GM19438 (cell line): ENCODE data around the gene CDKN1C.
"Not testable (repeated sequence)": the region's sequence is repeated elsewhere in the genome, so short reads cannot be mapped to it uniquely, and the experiment has no call there.

ENCODE experiments used
- ATAC-seq: cut with Tn5 transposase; IDR thresholded peaks from one replicate; pipeline ENCODE4 v1.9.1; 2021; ENCODE audit warnings: low read depth; ENCODE audit not compliant: unreplicated experiment

Gene CDKN1C

DNA sequence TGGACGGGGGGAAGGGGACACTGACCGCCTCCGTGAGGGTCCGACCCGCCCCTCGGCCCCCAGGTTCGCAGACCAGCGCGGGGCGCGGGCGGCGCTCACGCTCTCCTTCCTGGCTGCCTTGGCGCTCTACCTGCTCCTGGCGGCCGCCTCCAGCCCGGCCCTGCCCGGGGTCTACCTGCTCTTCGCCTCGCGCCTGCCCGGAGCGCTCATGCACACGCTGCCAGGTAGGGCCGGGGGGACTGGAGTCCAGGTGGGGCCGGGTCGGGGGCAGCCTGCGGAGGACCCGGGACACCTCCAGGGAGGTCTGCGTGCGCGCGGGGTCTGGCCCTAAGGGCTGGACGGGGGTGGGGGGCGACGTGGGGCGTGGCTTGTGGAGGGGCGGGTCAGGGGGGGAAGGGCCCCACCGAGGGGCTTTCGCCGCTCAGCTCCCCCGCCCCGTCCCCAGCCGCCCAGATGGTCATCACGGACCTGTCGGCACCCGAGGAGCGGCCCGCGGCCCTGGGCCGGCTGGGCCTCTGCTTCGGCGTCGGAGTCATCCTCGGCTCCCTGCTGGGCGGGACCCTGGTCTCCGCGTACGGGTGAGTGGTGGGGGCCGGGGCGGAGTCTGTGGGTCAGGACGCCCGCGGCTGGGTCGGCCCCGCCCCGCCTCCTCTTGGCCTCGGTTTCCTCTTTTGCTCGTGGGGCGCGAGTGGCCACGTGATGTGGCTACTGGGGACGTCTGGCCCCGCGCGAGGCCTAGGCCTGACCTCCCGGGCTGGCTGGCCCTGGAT is 23.7 kb upstream of the CDKN1C start:
- ATAC-seq: no peak

DNA sequence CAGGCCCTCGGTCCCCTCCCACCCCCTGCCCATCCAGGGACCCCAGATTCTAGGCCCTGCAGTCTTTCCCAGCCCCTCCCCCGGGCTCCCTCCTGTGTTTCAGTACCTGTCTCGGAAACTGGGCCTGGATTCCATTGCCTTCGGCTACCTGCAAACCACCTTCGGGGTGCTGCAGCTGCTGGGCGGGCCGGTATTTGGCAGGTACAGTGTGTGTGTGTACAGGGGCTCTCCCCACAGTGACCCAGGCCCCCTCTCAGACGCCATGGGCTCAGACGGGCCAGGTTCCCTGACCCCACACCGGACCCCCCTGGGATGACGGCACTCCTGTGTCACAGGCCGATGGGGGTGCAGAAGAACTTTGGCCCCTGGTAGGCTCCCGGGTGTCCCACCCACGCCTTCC is 22.6 kb upstream of the CDKN1C start:
- no peak for ATAC-seq

DNA sequence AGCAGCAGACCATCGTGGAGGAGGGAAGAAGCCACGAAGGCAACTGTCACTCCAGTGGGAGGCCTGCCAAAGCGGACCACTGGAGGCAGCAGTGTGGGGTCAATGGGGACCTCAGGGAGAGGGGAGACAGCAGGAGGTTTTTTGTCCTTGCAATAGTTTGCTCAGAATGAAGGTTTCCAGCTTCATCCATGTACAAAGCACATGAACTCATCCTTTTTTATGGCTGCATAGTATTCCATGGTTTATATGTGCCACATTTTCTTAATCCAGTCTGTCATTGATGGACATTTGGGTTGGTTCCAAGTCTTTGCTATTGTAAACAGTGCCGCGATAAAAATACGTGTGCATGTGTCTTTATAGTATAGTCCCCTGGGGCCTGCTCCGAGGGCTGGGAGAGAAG is 19.7 kb upstream of the CDKN1C start:
- not testable (repeated sequence) for ATAC-seq

DNA sequence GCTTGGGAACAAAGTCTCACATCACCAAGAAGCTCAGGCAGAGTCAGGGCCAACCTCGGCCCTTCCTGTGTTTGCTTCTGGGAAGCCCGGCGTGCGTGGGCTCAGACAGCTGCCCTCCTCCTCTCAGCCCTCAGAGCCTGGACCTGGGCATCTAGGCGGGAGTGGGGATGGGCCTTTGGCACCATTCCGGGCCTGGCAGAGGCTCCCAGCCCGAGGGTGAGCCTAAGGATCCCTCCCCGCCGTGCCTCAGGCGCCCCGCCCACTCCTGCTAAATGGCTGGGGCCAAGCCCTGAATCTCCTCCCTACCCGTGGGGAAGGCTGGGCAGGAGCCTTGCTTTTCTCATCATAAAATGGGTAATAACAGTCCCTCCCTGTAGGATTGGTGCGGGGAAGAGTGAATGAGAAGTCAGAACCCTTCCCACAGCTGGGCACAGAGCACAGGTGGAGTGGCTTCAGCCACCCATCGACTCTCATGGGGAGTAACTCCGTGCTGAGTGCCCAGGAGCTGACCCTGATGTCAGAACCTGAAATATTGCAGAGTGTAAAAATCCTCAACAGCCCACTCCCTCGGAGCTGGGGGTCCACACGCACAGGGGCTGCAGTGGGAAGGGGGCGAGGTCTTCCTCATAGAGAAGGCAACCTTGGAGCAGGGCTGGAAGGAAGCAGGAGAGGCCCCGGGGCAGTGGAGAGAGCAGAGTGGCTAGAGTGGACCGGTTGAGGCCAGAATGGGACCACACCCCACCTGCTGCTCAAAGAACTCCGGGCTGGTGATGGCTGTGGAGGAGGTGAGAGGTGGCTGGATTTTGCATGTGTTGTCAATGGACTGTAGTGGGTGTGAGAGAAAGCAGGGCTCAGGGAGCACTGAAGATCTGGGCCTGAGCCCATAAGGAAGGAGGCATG is 18.8 kb upstream of the CDKN1C start:
- no peak for ATAC-seq

DNA sequence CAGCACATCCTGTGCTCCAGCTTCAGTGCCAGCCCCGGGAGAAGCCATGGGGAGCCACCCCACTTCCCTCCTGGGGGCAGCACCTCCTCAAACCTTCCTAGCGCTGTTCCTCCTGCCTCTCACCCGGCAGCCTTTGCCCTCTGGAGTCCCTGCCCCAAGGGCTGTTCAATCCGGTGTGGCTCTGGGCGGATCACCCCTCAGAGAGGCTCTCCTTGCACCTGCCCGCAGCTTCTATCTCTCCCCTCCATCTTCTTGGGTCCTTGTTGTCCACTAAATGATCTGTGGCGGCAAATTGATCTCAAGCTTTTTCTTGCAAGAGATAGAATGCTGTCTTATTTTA is 18.1 kb upstream of the CDKN1C start:
- ATAC-seq: no peak

DNA sequence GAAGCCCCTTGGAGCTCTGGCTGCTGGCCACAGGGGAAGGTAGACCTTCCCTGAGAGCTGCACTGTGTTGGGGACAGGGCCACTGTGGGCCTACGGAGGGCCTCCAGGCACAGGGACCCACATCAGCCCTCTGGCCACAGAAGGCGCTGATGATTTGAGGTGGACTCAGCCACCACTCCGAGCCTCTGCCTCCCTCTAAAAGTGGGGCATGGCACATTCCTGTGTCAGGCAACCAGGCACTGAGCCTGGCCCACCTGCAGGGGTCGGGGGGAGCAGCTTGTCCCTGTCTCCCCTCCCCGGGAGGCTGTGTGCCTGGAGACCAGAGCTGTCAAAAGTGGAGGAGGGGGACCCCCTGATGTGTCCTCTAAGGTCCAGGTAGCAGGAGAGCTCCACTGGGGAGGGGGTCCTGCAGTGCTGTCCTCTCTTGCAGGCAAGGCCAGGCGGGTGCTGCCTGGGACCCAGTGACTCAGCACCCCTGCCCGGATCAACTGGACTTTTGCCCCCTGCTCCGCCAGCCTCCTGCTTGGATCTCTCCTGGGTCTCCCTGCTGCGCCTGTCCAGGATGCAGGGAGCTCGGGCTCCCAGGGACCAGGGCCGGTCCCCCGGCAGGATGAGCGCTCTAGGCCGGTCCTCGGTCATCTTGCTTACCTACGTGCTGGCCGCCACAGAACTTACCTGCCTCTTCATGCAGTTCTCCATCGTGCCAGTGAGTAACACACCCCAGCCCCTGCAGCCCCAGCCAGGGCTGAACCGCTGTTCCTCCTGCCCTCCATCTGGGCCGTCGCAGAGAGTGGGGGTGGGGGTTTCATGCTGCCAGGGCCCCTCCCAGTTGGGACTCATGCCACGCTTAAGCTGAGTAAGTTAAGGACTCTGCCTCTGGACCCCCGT is 17.5 kb upstream of the CDKN1C start:
- no peak for ATAC-seq

DNA sequence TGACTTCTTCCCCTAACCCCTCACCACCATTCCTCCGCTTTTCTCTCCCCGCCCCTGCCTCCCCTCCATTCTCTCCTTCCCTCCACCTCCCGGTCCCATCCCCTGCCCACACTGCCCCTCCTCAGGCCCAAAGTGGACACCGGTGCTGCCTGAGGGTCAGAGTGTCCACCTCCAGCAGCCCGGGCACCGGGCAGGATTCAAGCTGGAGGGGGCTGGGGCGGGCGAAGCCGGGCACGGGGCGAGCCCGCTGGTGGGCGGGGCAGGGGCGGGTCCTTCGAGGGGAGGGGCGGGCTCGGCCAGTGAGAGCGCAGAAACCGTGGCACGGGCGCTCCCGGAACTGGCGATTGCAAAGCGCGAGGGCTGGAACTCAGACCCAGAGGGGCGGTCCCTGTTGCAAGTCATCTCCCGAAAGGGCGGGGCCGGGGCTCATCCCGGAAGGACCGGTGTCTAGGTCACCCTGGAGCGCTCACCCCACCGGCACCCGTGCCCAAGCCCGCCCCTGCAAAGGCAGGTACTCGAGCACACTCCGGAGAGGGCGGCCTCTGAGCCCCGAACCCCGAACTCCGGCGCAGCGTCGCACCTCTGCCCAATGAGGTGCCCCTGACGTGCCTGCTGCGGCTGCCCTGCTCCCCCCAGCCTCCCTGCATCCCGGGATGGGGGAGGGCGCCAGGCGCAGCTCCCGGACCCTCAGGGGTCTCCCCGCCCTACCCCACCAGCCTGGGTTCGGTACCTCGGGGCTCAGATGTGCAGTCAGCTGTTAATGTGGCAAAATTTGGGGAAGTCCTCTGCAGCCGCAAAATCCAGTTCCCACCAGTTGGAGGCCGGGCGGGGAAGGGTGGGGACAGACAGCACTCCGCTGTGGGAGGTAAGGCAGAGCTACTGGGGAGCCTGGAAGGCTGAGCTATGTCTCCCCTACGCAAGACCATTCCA is 16.5 kb upstream of the CDKN1C start:
- peak; percentile 96 for ATAC-seq

DNA sequence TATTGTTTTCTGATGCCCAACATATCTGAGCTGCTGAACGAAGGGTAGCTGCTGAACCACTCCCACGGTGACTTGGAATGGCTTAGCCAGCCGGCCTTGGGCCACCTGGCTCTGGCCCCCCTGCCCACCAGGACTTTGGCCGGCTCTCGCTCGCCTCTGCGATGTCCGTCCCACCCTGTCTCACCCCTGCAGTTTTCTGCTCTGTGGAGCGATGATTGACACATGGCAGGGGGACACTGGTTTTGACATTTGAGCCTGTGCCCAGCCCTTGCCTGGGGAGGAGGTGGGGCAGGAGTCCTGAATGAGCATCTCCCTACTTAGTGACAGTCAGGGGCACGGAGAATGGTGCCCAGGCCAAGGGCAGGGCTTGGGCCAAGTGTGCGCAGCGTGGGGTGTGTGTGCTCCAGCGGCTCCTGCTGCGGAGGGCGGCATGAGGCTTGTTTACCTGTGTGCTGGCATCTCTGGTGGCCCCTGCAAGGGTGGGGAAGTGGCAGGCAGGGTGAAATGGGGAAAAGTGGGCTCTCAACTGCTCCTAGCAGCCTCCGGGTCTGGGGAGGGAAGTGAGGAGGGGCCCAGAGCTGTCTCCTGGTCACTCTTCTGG is 15.7 kb upstream of the CDKN1C start:
- no peak for ATAC-seq

DNA sequence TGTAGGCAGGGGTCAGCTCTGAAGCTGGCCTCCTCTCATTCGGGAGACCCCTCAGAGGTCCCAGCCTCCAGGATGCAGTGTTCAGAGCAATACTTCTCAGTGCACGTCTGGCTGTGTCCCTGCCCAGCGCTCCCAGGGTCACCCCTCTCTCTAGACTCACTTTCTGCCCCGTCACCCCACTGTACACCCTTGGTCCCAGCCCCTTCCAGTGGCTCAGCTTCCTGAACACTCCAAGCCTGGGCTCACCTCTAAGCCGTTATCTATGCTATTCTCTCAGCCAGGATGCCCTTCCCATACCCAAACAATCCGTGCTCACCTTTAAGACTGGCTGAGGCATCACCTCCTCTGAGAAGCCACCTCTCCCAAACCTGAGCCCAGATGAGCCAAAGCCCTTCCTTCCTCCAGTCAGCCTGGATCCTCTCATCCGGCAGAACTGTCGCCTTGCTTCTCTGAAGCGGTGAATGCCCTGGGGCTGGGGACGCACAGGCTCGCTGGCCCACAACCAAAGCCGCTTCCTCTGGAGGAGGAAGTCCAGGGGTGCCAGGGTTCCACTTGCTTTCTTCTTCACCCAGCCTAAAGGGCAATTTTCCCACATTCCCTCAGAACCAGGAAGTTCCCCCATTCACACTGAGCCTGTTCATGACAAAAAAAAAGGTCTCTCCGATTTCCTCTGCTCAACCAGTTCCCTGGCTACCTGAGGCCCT is 13.7 kb upstream of the CDKN1C start:
- ATAC-seq: no peak

DNA sequence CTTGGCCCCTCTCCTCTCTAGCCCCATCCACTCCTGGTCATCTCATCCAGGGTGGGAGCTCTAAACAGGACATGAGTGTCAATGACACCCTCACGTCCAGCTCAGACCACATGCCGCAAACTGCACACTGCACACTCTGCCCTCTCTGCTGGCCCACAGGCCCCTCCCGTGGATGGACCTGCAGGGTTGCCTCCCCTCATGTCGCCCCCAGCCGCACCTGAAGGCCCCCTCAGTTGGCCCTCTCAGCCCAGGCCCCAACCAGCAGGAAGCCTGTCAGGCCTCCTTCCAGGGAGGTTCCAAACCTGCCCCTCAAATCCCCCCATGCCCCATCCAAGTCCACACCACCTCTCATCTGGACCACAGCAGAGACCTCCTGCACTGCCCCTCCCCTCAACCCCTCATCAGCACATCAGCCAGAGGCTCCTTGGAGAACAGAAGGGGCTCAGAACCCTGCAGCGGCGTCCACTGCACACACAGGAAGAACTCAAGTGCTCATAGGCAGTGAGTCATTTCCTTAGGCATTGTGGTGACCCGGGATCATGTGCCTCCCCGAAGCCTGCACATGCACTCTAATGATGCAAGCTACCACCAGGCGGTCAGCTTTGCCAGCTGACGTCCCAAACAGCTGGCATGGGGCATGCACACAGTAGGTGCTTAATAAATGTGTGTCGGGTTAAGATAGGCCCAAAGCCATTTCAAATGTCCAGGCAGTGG is 12.9 kb upstream of the CDKN1C start:
- ATAC-seq: no peak

DNA sequence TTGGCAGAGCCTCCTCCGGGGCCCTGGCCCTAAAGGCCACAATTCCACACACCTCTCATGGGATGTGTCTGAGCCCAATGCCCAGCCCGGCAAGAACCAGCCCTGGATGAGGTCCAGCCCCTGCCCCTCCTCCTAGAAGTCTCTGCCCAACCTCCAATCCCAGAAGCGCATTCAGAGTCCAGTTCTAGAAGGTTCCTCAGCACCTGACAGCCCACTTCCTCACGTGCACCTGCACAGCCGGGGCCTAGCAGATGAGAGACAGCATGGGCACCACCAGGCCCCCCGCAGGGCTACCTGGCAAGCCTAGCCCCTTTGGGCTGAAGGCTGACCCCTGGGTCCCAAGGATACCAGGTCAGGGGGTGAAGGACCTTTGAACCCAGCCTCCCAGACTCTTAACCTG is 11.5 kb upstream of the CDKN1C start:
- ATAC-seq: no peak

DNA sequence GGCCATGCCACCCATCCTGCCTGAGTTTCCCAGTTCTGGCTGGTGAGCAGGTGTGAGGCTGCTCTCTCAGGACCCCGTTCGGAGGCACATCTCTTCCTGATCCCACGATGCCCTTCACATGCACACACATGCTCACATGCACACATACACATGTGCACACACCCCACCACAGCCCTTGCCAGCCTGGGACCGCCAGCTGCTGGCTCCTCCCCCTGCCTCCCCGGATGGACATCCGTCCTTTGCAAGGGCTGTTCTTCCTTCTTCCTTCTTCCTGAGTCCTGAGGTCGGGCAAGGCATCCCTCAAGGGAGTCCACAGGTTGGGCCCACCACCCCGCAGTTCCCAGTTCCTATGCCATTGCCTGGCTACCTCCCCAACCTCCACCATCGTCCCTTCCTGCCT is 10.5 kb upstream of the CDKN1C start:
- no peak for ATAC-seq

DNA sequence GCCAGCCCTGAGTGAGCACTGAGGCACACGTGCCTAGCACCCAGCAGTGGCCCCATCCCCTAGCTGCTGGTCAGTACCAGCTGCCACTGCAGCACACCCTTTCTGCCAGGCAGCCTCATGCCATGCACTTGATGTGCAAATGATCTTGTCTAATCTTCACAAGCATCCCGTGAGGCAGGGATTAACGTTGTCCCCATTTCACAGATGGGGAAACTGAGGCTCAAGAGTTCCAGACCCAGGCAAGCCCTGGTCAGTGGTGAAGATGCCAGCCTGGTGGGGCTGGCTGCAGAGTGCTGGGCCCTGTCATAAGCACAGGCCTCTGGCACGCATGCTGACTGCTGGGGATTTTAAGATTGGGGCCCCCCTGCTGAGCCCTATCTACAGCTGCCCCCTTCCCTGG is 8.4 kb upstream of the CDKN1C start:
- no peak for ATAC-seq

DNA sequence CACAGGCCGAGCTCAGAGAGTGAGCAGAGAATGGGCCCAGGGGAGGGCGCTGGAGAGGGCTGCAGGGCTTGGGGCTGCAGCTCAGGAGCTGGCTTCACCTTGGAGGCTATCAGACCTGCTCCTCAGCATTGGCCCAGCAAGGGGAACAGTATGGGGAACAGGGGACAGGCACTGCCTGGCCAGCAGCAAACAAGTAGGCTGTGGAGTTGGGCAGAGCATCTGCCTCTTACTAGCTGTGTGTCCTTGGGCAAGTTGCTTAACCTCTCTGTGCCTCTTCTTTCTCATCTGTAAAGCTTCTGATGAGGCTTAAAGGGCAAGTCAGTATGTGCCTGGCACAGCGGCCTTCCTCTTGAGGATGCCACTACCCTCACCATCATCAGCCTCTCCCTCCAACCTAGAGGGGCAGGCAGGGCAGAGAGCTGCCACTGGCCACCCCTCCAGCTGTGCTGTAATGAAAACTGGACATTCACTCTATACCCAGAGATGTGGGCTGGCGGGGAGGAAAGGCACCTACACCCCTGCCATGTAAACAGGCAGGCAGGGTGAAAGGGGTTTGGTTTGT is 7.5 kb upstream of the CDKN1C start:
- ATAC-seq: no peak

DNA sequence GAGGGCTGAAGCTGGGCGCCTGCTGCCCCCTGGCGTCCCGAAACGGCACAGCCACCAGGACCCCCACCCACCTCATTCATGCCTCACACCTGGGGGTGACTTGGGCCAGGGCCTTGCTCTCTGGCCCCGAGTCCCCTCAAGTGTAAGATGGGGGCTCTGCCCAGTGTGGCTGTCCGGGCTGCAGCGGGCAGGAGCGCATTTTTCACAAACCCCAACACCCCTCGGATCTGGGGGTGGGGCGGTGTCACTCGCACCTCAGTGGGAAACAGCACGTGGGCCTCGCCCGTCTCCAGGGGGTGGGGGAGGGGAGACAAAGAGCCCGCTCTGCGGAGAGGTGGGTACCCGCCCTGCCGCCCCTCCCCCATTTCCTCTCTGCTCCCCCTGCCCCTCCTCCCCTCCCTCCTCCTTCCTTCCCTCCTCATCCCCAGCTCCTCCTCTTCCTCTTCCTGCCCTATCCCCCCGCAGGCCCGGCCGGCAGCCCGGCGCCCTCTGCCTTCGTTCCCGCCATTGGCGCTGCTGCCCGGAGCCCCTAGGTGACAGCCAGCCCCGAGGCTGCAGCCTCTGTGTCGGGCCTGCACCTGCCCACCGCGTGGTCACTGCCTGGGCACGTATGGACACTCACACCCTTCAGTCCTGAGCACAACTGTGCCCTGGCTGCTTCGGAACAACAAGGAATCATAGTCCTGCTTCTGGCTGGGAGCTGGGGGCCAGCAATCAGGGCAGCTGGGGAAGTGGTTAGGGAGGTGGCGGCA is 6.8 kb upstream of the CDKN1C start:
- ATAC-seq: no peak

DNA sequence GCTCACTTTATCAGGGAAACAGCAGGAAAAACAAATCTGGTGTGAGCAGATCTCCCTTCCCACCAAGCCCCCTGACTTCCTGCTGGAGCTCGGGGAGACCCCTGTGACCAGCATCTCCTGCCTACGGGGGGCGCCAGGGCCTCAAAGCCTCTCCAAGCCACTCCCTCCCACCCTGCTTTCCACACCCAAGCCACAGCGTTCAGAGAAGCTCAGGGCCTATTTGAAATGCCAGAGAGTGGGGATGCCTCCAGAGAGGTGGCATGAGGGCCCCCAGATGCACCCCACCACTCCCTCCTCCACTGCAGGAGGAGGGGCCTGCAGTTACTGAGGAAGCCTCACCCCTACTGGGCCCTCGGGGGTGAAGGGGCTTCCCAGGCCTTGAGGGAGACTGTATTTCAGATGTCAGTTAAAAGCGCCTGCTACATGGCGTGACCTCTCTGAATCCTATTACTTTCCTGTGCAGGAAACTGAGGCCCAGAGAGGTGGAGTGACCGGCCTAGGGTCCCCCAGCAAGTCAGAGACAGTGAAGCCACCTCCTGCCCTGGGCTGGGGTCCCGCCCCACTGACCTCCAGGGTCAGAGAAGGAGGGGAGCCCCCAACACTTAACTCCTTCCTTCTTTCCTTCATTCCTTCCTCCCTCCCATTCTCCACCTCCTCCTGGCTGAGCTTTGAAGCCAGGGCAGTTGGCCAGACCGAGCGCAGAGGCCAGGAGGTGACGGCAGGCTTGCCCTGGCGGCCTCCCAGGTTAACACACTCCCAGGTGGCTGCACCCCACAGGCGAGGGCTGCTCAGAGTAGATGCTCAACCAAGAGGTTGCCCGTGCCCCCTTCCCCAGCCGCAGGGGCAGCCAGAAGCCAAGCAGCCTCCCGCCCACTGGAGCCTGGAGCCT is 6.0 kb upstream of the CDKN1C start:
- ATAC-seq: no peak
